Measurements from ENCODE around the gene PROCR. TPM values are rescaled to one million over a fixed set of nuclear protein-coding genes. Genes with fewer than 3 reads are reported as not detected.

Gene PROCR
- total and polyA plus RNA-seq, 10 of the 15 experiments (the other 5 are each of a cell fraction or from before 2014, with no cell fraction given): 0.12 to 0.78 (median 0.35) TPM; not detected in 2

GRCh38 chr20:35144694-35145093 lies 27.2 kb upstream of the PROCR start:
- peaks cover 13% of the 10 kb centered on the region for H3K4me1 ChIP-seq (ENCODE audit: control insufficient read depth, insufficient read depth, low read length)
- ATAC-seq (no peak), FAIRE-seq (peak; percentile 66), DNase-seq (ENCODE audit: low read depth, low spot score) (peak; percentile 36)
- H3K4me2 ChIP-seq (ENCODE audit: control insufficient read depth, insufficient read depth): peak overlapping the region; percentile 65
- peak overlapping the region; percentile 56 for H3K27ac ChIP-seq (ENCODE audit: control insufficient read depth, insufficient read depth)
- ChIA-PET RAD21 (ENCODE audit: unreplicated experiment) (interaction anchor here (0.5 to 3.3 kb wide), 28 partner anchors 17 to 474 kb away, joined by 3 to 18 read pairs (median 5); partner anchors contain the start of genes EIF6 and TRPC4AP), SMC1A (ENCODE audit: uncharacterized antibody, unreplicated experiment) (interaction anchor here (0.7 to 2.2 kb wide), 21 partner anchors 22 to 313 kb away, joined by 3 to 18 read pairs (median 4); partner anchors contain the start of gene CEP250), POLR2A (interaction anchor here (0.5 to 0.6 kb wide), 2 partner anchors 16 to 471 kb away, joined by 3 read pairs; partner anchors contain the start of gene SPAG4), CTCF (interaction anchor here (0.5 to 5.7 kb wide), 51 partner anchors 10 to 739 kb away, joined by 3 to 98 read pairs (median 4); partner anchors contain the start of genes GDF5, GGT7, MMP24OS and TRPC4AP)
- peak overlapping the region; percentile 16 for H3K9ac ChIP-seq (ENCODE audit: control insufficient read depth, insufficient read depth, low read length)
- H3K36me3 ChIP-seq (ENCODE audit: control insufficient read depth in 2 of 2, insufficient read depth in 2 of 2, low read length in 1 of 2): peaks cover 0 to 8% of the 10 kb centered on the region in 2 experiments; a peak in 1 of 4 replicates
- H3K4me3 ChIP-seq: no peak overlapping the region; the same call in 1 of the 2 replicates
- in situ Hi-C loops (cut with MboI) (loop anchor here (5.0 to 10.0 kb wide), 2 partner anchors 123 to 300 kb away; no protein-coding TSS in a partner anchor), intact Hi-C loops (cut with micrococcal nuclease; ENCODE audit: unreplicated experiment) (loop anchor here (1.0 to 10.0 kb wide), 4 partner anchors 64 to 300 kb away; no protein-coding TSS in a partner anchor)
- H4K20me1 ChIP-seq (ENCODE audit: control insufficient read depth, insufficient read depth): no peaks in the 10 kb centered on the region
- no peak overlapping the region for H2AFZ ChIP-seq (ENCODE audit: control insufficient read depth, low read depth, low read length)
- peaks cover 11% of the 10 kb centered on the region for H3K79me2 ChIP-seq (ENCODE audit: control insufficient read depth, insufficient read depth, low read length)
- no peaks in the 10 kb centered on the region for H3K9me3 ChIP-seq (replicated peaks; ENCODE audit: control insufficient read depth, insufficient read depth, low read length)
- BruUV-seq (replicated peaks): no TSS peak
- no peaks in the 10 kb centered on the region for H3K27me3 ChIP-seq (replicated peaks in 1 of 2; ENCODE audit: control insufficient read depth in 2 of 2, insufficient read depth in 2 of 2, low read length in 1 of 2)
- 0 out of 4 replicates have a peak, but pooled peaks of 1 of the 2 experiments have one; percentile 15 for TF ChIP-seq EP300 (IDR thresholded peaks at IDR 0.05; ENCODE audit: borderline replicate concordance in 1 of 2, control insufficient read depth in 1 of 2, low read depth in 2 of 2, low read length in 2 of 2)
- TF ChIP-seq POU2F2 (IDR thresholded peaks at IDR 0.05; ENCODE audit: borderline replicate concordance, low read depth, low read length): 0 out of 3 replicates have a peak, but pooled peaks have one; percentile 43
- no peak for TF ChIP-seq TCF7 (IDR thresholded peaks at IDR 0.05; ENCODE audit: borderline replicate concordance)
- TF ChIP-seq RUNX3 (IDR thresholded peaks at IDR 0.05; ENCODE audit: low read length): peak; percentile 1; the same call in 1 of the 2 replicates
- 4% methylated on average over 7 of the region's 7 CpGs for WGBS (ENCODE audit: insufficient coverage, insufficient replicate concordance, low lambda C conversion rate, missing lambda C conversion rate)

Data from GM12878 (cell line).